T-helper 2 cell treated with Interferon-gamma antibody and Interleukin-4, amounts not matched to agents 5 μg/mL and 100 μg/mL, for 36 hours (primary cell): ENCODE data around the gene GRAP.

Experiments
- DNase-seq: peaks from one replicate; pipeline ENCODE4 v3.0.0; 2021; ENCODE audit warnings: low spot score
- H3K27ac Mint-ChIP-seq: one replicate; pipeline ENCODE4 v1.8.0; 2021; ENCODE audit warnings: mild to moderate bottlenecking, mixed read lengths
- H3K27me3 Mint-ChIP-seq: one replicate; pipeline ENCODE4 v1.8.0; 2021; ENCODE audit warnings: low read depth, mixed read lengths
- H3K36me3 Mint-ChIP-seq: one replicate; pipeline ENCODE4 v1.8.0; 2021; ENCODE audit warnings: low read depth, mixed read lengths
- H3K4me1 Mint-ChIP-seq: one replicate; pipeline ENCODE4 v1.8.0; 2021; ENCODE audit warnings: low read depth, mixed read lengths
- H3K4me3 Mint-ChIP-seq: one replicate; pipeline ENCODE4 v1.8.0; 2022; ENCODE audit warnings: mild to moderate bottlenecking, moderate library complexity, mixed read lengths
- H3K9me3 Mint-ChIP-seq: one replicate; pipeline ENCODE4 v1.8.0; 2021; ENCODE audit warnings: mixed read lengths

The GRAP gene

GRCh38 chr17:19005789-19006430 lies 40.8 kb downstream of the GRAP start:
- Mint-ChIP-seq H3K27ac (no peak overlapping the region), H3K36me3 (peaks cover 5% of the 10 kb centered on the region), H3K9me3 (no peaks in the 10 kb centered on the region), H3K4me1 (peaks cover 24% of the 10 kb centered on the region), H3K27me3 (peaks cover 12% of the 10 kb centered on the region), H3K4me3 (no peak overlapping the region)
- no peak for DNase-seq

GRCh38 chr17:19005137-19005773 lies 41.5 kb downstream of the GRAP start:
- DNase-seq = no peak
- H3K36me3 Mint-ChIP-seq = peaks cover 5% of the 10 kb centered on the region
- H3K4me3 Mint-ChIP-seq = peak overlapping the region; percentile 38
- peaks cover 24% of the 10 kb centered on the region for H3K4me1 Mint-ChIP-seq
- peak overlapping the region; percentile 62 for H3K27ac Mint-ChIP-seq
- no peaks in the 10 kb centered on the region for H3K9me3 Mint-ChIP-seq
- peaks cover 12% of the 10 kb centered on the region for H3K27me3 Mint-ChIP-seq

- Mint-ChIP-seq H3K4me1 (peaks cover 24% of the 10 kb centered on the region), H3K36me3 (peaks cover 5% of the 10 kb centered on the region), H3K9me3 (no peaks in the 10 kb centered on the region), H3K4me3 (peak within 1 kb of the TSS; percentile 89), H3K27me3 (peaks cover 9% of the 10 kb centered on the region), H3K27ac (peak within 1 kb of the TSS; percentile 79)
- DNase-seq = peak; percentile 90
Observed at GRCh38 chr17:19004421-19005136, 42.2 kb downstream of the GRAP start, which contains the start of gene FAM83G. FAM83G (minus strand) TSS chr17:19004764; CDS start chr17:19004041, 723 bp downstream.

GRCh38 chr17:19003543-19004420 lies 43.0 kb downstream of the GRAP start:
- peak overlapping the region; percentile 79 for H3K27ac Mint-ChIP-seq
- peaks cover 8% of the 10 kb centered on the region for H3K27me3 Mint-ChIP-seq
- peak; percentile 41 for DNase-seq
- peak overlapping the region; percentile 89 for H3K4me3 Mint-ChIP-seq
- H3K9me3 Mint-ChIP-seq = no peaks in the 10 kb centered on the region
- H3K36me3 Mint-ChIP-seq = peaks cover 5% of the 10 kb centered on the region
- peaks cover 24% of the 10 kb centered on the region for H3K4me1 Mint-ChIP-seq

- DNase-seq = no peak
- peaks cover 5% of the 10 kb centered on the region for H3K36me3 Mint-ChIP-seq
- peaks cover 8% of the 10 kb centered on the region for H3K27me3 Mint-ChIP-seq
- peak overlapping the region; percentile 26 for H3K27ac Mint-ChIP-seq
- peaks cover 24% of the 10 kb centered on the region for H3K4me1 Mint-ChIP-seq
- H3K4me3 Mint-ChIP-seq = peak overlapping the region; percentile 89
- H3K9me3 Mint-ChIP-seq = no peaks in the 10 kb centered on the region
Observed at GRCh38 chr17:19002805-19003542, 43.8 kb downstream of the GRAP start.

- H3K4me3 Mint-ChIP-seq = peak overlapping the region; percentile 89
- peaks cover 8% of the 10 kb centered on the region for H3K27me3 Mint-ChIP-seq
- peaks cover 6% of the 10 kb centered on the region for H3K36me3 Mint-ChIP-seq
- no peak for DNase-seq
- peak overlapping the region; percentile 24 for H3K27ac Mint-ChIP-seq
- H3K9me3 Mint-ChIP-seq = no peaks in the 10 kb centered on the region
- H3K4me1 Mint-ChIP-seq = peaks cover 24% of the 10 kb centered on the region
Observed at GRCh38 chr17:19001907-19002590, 44.7 kb downstream of the GRAP start.

- Mint-ChIP-seq H3K27ac (no peak overlapping the region), H3K9me3 (peaks cover 6% of the 10 kb centered on the region), H3K4me1 (peaks cover 21% of the 10 kb centered on the region), H3K4me3 (no peak overlapping the region), H3K36me3 (peaks cover 16% of the 10 kb centered on the region), H3K27me3 (no peaks in the 10 kb centered on the region)
- no peak for DNase-seq
Observed at GRCh38 chr17:19000531-19001325, 46.0 kb downstream of the GRAP start.

- no peaks in the 10 kb centered on the region for H3K27me3 Mint-ChIP-seq
- H3K4me1 Mint-ChIP-seq = peaks cover 21% of the 10 kb centered on the region
- H3K27ac Mint-ChIP-seq = no peak overlapping the region
Observed at GRCh38 chr17:18999911-19000310, 46.8 kb downstream of the GRAP start.

GRCh38 chr17:18999394-18999793 lies 47.4 kb downstream of the GRAP start:
- Mint-ChIP-seq H3K27ac (no peak overlapping the region), H3K36me3 (peaks cover 23% of the 10 kb centered on the region), H3K4me1 (peaks cover 21% of the 10 kb centered on the region), H3K27me3 (no peaks in the 10 kb centered on the region), H3K9me3 (peaks cover 14% of the 10 kb centered on the region), H3K4me3 (no peak overlapping the region)
- no peak for DNase-seq

More at GRCh38 chr17:18999911-19000310, 46.8 kb downstream of the GRAP start:
- Mint-ChIP-seq H3K36me3 (peaks cover 21% of the 10 kb centered on the region), H3K4me3 (no peak overlapping the region), H3K9me3 (peaks cover 13% of the 10 kb centered on the region)
- no peak for DNase-seq

- Mint-ChIP-seq H3K4me3 (no peak overlapping the region), H3K27ac (no peak overlapping the region), H3K36me3 (peaks cover 25% of the 10 kb centered on the region), H3K9me3 (peaks cover 14% of the 10 kb centered on the region), H3K4me1 (peaks cover 22% of the 10 kb centered on the region), H3K27me3 (no peaks in the 10 kb centered on the region)
- DNase-seq = no peak
Observed at GRCh38 chr17:18997650-18998196, 49.0 kb downstream of the GRAP start.

GRCh38 chr17:18996458-18996857 lies 50.3 kb downstream of the GRAP start:
- no peak overlapping the region for H3K27ac Mint-ChIP-seq
- H3K9me3 Mint-ChIP-seq = peaks cover 14% of the 10 kb centered on the region
- no peak for DNase-seq
- H3K4me3 Mint-ChIP-seq = no peak overlapping the region
- peaks cover 20% of the 10 kb centered on the region for H3K36me3 Mint-ChIP-seq
- peaks cover 15% of the 10 kb centered on the region for H3K4me1 Mint-ChIP-seq
- H3K27me3 Mint-ChIP-seq = no peaks in the 10 kb centered on the region

- Mint-ChIP-seq H3K27ac (no peak overlapping the region), H3K36me3 (peaks cover 20% of the 10 kb centered on the region), H3K4me3 (no peak overlapping the region), H3K9me3 (peaks cover 14% of the 10 kb centered on the region), H3K4me1 (peaks cover 12% of the 10 kb centered on the region), H3K27me3 (no peaks in the 10 kb centered on the region)
- DNase-seq = no peak
Observed at GRCh38 chr17:18995220-18995619, 51.5 kb downstream of the GRAP start.
